Osteocyte (in vitro differentiated cells): ENCODE results near the gene BAHCC1. TPM values are rescaled to one million over a fixed set of nuclear protein-coding genes. Genes with fewer than 3 reads are reported as not detected.

Experiments used
- DNase-seq: peaks from one replicate; pipeline ENCODE4 v3.0.0; 2021; ENCODE audit warnings: mixed read lengths; ENCODE audit not compliant: unreplicated experiment; ENCODE audit errors: extremely low spot score
- H3K27ac Mint-ChIP-seq: one replicate; pipeline ENCODE4 v1.8.0; 2021; ENCODE audit warnings: mild to moderate bottlenecking, mixed read lengths; ENCODE audit not compliant: unreplicated experiment
- H3K27me3 Mint-ChIP-seq: one replicate; pipeline ENCODE4 v1.8.0; 2021; ENCODE audit warnings: mixed read lengths; ENCODE audit not compliant: unreplicated experiment
- H3K36me3 Mint-ChIP-seq: one replicate; pipeline ENCODE4 v1.8.0; 2021; ENCODE audit warnings: mixed read lengths; ENCODE audit not compliant: unreplicated experiment
- H3K4me1 Mint-ChIP-seq: one replicate; pipeline ENCODE4 v1.8.0; 2021; ENCODE audit warnings: mixed read lengths; ENCODE audit not compliant: unreplicated experiment
- H3K4me3 Mint-ChIP-seq: one replicate; pipeline ENCODE4 v1.8.0; 2021; ENCODE audit warnings: mild to moderate bottlenecking, moderate library complexity, mixed read lengths; ENCODE audit not compliant: unreplicated experiment
- H3K9me3 Mint-ChIP-seq: one replicate; pipeline ENCODE4 v1.8.0; 2021; ENCODE audit warnings: mixed read lengths; ENCODE audit not compliant: unreplicated experiment
- long read RNA-seq: library from polyadenylated mRNA; unstranded; transcript quantifications from one replicate; pipeline ENCODE4 v2.0.0, GENCODE V29; 2021
- total RNA-seq: library from RNA; stranded (reverse); gene quantifications from 2 replicates; pipeline ENCODE4 v1.2.1, GENCODE V29; 2021
- TF ChIP-seq, protein P1 (sequence below): fragments of 200-600 bp; sonication (generic); IDR thresholded peaks from 2 replicates; pipeline ENCODE4 v1.5.0; 2021; ENCODE audit warnings: antibody characterized with exemption, mild to moderate bottlenecking, moderate library complexity

Gene BAHCC1
- 55.7 and 57.0 TPM in 2 replicates for total RNA-seq
- long read RNA-seq, partial matches to known transcripts = 0 of 1 reads
- long read RNA-seq, other reads (novel, unspliced or antisense) = 0 of 1 reads

DNA sequence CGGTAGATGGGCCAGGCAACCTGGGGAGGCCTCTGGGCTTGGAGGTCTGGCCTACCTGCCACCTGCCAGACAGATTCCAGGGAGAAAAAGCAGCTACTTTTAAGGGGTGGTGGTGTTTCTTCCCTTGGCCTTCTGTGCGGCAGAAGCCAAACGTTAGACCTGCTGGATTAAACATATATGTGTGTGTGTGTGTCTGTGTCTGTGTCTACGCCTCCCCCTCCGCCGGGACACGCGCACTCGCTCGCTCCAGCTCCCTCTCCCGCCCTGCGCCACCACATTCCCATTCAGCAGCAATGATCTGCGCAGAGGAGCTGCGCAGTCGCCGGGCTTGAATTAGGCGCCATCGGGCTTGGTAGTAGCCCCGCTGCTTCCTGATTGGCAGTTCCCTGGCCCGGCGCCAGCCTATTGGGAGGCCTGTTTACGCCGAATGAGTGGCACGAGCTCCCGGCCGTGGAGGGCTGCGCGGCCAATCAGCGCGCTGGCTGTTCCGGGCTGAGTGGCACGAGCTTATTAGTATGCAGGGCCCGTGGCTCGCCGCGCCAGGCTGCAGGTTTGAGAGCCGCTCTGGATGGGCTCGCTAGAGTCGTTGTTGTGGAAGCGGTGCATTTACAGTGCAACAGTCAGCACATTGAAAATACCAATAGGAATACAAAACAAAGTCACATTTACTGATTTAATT, at the start of gene BAHCC1:
Gene BAHCC1 (plus strand): TSS at position 537 of the 679 bp plus-strand sequence. CDS start 4,283 bp downstream, outside the sequence.
- no peaks in the 10 kb centered on the region for H3K9me3 Mint-ChIP-seq
- H3K27me3 Mint-ChIP-seq = no peaks in the 10 kb centered on the region
- H3K4me1 Mint-ChIP-seq = peaks cover 49% of the 10 kb centered on the region
- TF ChIP-seq, protein P1, sequence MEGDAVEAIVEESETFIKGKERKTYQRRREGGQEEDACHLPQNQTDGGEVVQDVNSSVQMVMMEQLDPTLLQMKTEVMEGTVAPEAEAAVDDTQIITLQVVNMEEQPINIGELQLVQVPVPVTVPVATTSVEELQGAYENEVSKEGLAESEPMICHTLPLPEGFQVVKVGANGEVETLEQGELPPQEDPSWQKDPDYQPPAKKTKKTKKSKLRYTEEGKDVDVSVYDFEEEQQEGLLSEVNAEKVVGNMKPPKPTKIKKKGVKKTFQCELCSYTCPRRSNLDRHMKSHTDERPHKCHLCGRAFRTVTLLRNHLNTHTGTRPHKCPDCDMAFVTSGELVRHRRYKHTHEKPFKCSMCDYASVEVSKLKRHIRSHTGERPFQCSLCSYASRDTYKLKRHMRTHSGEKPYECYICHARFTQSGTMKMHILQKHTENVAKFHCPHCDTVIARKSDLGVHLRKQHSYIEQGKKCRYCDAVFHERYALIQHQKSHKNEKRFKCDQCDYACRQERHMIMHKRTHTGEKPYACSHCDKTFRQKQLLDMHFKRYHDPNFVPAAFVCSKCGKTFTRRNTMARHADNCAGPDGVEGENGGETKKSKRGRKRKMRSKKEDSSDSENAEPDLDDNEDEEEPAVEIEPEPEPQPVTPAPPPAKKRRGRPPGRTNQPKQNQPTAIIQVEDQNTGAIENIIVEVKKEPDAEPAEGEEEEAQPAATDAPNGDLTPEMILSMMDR = no peak
- H3K27ac Mint-ChIP-seq = peak within 1 kb of the TSS; percentile 88
- DNase-seq = peak; percentile 100
- peak within 1 kb of the TSS; percentile 86 for H3K4me3 Mint-ChIP-seq
- no peaks in the 10 kb centered on the region for H3K36me3 Mint-ChIP-seq

DNA sequence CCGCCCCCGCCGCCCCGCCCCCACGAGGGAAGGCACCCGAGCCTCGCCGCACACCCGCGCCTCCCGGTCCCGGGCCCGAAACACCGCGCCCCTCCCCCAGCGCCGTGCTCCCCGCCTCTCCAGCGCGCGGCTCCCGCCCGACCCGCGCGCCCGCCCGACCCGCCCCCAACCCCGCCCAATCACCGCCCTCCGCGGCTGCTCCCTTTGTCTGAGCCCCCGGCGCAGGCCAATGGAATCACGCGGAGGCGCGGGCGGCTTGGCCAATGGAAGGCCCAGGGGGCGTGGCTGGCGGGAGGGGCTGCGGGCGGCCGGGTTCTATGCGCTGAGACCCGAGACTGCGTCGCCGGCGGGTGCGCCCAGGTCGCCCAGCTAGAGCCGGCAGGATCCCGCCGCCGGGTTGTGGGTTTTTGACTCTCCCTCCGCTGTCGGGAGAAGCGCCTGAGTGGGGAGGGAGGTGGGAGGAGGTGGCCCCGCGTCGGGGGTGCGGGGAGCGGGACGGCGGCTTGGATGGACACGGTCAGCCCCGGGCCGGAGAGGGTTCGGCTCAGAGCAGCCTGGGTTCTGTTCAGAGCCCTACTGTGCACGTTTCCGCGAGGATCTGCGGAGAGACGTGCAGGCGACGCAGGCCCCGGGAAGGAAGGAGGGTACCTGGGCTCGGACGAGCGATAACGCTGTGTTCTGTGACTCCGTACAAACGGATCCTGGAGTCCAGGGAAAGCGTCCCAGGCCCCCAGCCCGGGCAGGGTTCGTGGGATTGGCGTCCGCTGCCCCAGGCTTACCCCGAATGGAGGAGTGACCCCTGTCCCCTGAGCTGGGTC, 49.0 kb upstream of the BAHCC1 start:
- Mint-ChIP-seq H3K4me1 (peaks cover 31% of the 10 kb centered on the region), H3K4me3 (peak overlapping the region; percentile 80), H3K27ac (peak overlapping the region; percentile 87), H3K27me3 (no peaks in the 10 kb centered on the region), H3K36me3 (peaks cover 19% of the 10 kb centered on the region), H3K9me3 (no peaks in the 10 kb centered on the region)
- DNase-seq = peak; percentile 100
- TF ChIP-seq, protein P1 = no peak

DNA sequence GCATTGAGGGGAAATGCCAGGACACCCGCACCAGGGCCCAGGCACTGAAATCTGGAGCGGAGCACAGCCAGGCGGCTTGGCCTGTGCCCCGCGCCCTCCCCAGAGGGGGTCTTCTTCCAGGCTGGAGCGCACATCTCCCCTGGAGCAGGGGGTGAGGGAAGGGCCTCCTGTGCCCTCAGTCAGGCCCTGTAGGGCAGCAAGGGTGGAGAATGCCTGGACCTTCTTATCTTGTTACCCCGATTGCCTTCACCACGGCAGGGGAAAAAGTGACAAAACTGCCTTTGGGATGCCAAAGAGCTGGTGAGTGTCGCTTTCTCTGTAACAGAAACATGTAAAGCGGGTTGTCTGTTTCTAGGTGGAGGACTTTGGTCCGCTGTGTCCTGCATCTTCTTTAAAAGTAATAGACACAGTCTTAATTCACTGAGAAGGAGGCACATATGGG, 48.3 kb upstream of the BAHCC1 start:
- Mint-ChIP-seq H3K4me3 (peak overlapping the region; percentile 80), H3K27ac (peak overlapping the region; percentile 87), H3K27me3 (no peaks in the 10 kb centered on the region)

DNA sequence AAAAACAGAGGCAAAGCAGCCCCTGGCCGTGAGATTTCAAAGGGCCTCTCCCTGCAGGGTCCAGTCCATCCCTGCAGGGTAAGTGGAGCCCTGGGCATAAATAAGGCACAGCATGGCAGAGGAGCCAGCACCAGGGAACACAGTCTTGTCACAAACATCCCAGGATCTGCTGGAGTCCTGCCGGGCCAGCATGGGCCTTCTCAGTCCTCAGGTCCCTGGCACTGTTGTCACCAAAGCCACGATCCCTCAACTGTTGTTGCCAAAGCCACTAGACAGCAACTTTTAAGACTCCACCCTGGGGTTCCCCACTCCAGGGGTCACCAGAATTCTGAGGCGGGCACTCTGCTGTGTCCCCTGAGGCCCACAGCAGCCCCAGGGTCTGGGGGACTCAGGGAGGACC, 47.8 kb upstream of the BAHCC1 start:
- Mint-ChIP-seq H3K4me1 (peaks cover 28% of the 10 kb centered on the region), H3K27me3 (no peaks in the 10 kb centered on the region), H3K4me3 (peak overlapping the region; percentile 80), H3K36me3 (peaks cover 15% of the 10 kb centered on the region), H3K9me3 (no peaks in the 10 kb centered on the region), H3K27ac (peak overlapping the region; percentile 87)
- TF ChIP-seq, protein P1 = no peak
- DNase-seq = no peak

More for the DNA sequence above, 48.3 kb upstream of the BAHCC1 start:
- Mint-ChIP-seq H3K9me3 (no peaks in the 10 kb centered on the region), H3K4me1 (peaks cover 31% of the 10 kb centered on the region), H3K36me3 (peaks cover 19% of the 10 kb centered on the region)
- no peak for DNase-seq
- TF ChIP-seq, protein P1 = no peak
